ENCODE data around the gene PLA2G4A. TPM values are rescaled to one million over a fixed set of nuclear protein-coding genes. Genes with fewer than 3 reads are reported as not detected.

The PLA2G4A gene
- total and polyA plus RNA-seq, 9 donors: 1.7 to 19.0 (median 9.0) TPM

DNA sequence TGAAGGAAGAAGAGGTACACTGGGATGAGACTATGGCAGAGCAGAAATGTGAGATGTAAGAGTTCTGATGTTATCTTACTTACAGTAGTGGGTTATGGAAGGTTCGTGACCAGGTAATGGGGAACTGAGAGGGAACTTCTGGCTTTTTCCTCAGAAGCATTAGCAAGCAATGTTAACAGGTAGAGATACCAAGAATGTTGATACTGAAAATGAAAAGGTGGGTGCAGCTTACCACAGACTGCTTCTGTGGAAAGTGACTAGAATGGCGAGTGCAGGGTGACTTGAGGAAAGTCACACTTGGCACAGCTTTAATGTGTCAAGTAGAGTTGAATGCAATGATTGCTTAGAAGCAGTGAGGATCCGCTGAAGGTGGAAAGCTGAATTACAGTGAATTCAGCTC lies 70.8 kb downstream of the PLA2G4A start:
- TF ChIP-seq POLR2A (IDR thresholded peaks at IDR 0.05): no peak
- TF ChIP-seq EP300 (IDR thresholded peaks at IDR 0.05): no peak
- TF ChIP-seq, protein P1, sequence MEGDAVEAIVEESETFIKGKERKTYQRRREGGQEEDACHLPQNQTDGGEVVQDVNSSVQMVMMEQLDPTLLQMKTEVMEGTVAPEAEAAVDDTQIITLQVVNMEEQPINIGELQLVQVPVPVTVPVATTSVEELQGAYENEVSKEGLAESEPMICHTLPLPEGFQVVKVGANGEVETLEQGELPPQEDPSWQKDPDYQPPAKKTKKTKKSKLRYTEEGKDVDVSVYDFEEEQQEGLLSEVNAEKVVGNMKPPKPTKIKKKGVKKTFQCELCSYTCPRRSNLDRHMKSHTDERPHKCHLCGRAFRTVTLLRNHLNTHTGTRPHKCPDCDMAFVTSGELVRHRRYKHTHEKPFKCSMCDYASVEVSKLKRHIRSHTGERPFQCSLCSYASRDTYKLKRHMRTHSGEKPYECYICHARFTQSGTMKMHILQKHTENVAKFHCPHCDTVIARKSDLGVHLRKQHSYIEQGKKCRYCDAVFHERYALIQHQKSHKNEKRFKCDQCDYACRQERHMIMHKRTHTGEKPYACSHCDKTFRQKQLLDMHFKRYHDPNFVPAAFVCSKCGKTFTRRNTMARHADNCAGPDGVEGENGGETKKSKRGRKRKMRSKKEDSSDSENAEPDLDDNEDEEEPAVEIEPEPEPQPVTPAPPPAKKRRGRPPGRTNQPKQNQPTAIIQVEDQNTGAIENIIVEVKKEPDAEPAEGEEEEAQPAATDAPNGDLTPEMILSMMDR (IDR thresholded peaks at IDR 0.05): no peak
- intact Hi-C loops (cut with DNase I): no loop called here
- Histone ChIP-seq H3K9me3 (no peaks in the 10 kb centered on the region), H3K27ac (no peak overlapping the region), H3K27me3 (no peaks in the 10 kb centered on the region), H3K4me3 (no peak overlapping the region), H3K36me3 (no peaks in the 10 kb centered on the region), H3K4me1 (ENCODE audit: insufficient read depth) (no peaks in the 10 kb centered on the region)
- no peak for DNase-seq
- 89 to 95% (median 92%) methylated on average over 3 of the region's 3 CpGs for WGBS, 3 donors

DNA sequence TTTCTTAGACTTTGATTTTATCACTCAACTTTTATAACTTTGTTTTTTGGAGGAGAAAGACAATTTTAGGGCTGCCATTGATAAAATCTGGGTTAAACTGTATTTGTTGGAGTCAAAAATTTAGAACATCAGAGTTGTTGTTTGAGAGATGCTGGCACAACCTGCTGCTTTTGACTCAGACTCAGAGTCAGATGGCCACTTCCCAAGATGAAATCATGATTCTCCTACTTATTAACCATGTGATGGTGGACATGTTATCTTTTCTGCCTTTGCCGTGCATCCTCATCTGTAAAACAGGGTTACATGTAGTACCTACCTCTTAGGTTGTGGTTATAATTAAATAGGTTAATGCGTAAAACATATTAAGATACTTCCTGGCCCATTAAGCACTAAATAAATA lies 71.2 kb downstream of the PLA2G4A start:
- 87 to 95% (median 93%) methylated on average over 2 of the region's 2 CpGs for WGBS, 3 donors
- intact Hi-C loops (cut with DNase I): no loop called here
- TF ChIP-seq POLR2A (IDR thresholded peaks at IDR 0.05): no peak

DNA sequence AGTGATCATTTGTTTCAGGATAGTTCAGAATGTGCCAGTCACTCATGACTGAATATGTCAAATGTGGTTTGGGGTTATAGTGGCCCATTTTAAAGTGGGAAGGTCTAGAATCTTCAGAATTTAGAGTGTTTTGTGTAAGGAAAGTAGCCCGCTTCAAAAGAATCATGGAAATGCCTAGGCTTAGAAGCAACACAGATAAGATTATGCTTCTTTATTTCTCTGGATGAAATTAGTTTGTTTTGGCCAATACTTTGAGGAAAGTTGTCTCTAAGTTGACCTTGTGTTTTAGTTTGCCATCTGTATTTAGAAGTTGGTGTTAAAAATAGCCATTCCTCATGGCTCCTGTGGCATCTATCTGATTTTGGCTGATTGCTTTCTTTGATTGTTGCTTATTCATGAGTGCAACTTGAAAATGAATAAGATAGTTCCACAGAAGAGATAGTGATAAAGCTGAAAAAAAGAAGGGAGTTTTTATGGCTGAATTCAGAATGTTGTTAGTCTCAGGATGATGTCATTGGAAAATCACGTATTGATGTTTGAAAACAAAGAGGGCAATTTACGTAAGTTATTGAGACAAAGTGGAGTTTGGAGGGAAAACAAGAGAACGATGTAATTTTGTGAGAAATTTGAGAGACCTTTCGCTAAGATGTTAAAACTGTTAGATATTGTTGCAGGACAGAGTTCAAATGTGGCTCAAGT lies 71.9 kb downstream of the PLA2G4A start:
- WGBS, 3 donors: 51 to 74% (median 68%) methylated on average over 5 of the region's 5 CpGs
- TF ChIP-seq POLR2A (IDR thresholded peaks at IDR 0.05): no peak
- TF ChIP-seq EP300 (IDR thresholded peaks at IDR 0.05): no peak
- TF ChIP-seq, protein P1 (IDR thresholded peaks at IDR 0.05): no peak
- H3K27ac ChIP-seq: no peak overlapping the region

More for the DNA sequence above, 71.2 kb downstream of the PLA2G4A start:
- Histone ChIP-seq H3K27me3 (no peaks in the 10 kb centered on the region), H3K36me3 (no peaks in the 10 kb centered on the region), H3K9me3 (no peaks in the 10 kb centered on the region), H3K27ac (no peak overlapping the region), H3K4me3 (no peak overlapping the region), H3K4me1 (ENCODE audit: insufficient read depth) (no peaks in the 10 kb centered on the region)
- no peak for DNase-seq

DNA sequence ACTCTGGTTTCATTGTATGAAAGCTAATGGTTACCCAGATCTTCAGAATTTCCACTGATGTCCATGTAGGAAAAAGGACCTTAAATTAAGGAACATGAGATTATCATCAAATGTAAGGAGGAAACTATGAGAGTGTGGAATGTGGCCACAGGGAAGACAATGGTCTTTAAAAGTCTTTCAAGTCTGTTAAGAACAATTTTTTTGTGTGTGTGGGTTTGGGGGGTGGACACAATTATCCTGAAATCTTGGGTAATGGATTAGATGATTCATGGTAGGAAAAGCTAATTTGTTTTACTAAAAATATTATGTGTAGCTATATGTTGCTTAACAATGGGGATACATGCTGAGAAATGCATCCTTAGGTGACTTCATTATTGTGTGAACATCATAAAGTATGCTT lies 72.9 kb downstream of the PLA2G4A start:
- Histone ChIP-seq H3K4me3 (no peak overlapping the region), H3K4me1 (ENCODE audit: insufficient read depth) (no peaks in the 10 kb centered on the region), H3K9me3 (no peaks in the 10 kb centered on the region), H3K27ac (no peak overlapping the region), H3K36me3 (no peaks in the 10 kb centered on the region), H3K27me3 (no peaks in the 10 kb centered on the region)
- DNase-seq: no peak
- intact Hi-C loops (cut with DNase I): no loop called here
- no peak for TF ChIP-seq EP300 (IDR thresholded peaks at IDR 0.05)
- TF ChIP-seq, protein P1 (IDR thresholded peaks at IDR 0.05): no peak
- TF ChIP-seq POLR2A (IDR thresholded peaks at IDR 0.05): no peak

More for the DNA sequence above, 71.9 kb downstream of the PLA2G4A start:
- H3K36me3 ChIP-seq: no peaks in the 10 kb centered on the region
- H3K27me3 ChIP-seq: no peaks in the 10 kb centered on the region
- no peaks in the 10 kb centered on the region for H3K9me3 ChIP-seq
- H3K4me3 ChIP-seq: no peak overlapping the region
- no peak for DNase-seq
- no peaks in the 10 kb centered on the region for H3K4me1 ChIP-seq (ENCODE audit: insufficient read depth)
- intact Hi-C loops (cut with DNase I): no loop called here

DNA sequence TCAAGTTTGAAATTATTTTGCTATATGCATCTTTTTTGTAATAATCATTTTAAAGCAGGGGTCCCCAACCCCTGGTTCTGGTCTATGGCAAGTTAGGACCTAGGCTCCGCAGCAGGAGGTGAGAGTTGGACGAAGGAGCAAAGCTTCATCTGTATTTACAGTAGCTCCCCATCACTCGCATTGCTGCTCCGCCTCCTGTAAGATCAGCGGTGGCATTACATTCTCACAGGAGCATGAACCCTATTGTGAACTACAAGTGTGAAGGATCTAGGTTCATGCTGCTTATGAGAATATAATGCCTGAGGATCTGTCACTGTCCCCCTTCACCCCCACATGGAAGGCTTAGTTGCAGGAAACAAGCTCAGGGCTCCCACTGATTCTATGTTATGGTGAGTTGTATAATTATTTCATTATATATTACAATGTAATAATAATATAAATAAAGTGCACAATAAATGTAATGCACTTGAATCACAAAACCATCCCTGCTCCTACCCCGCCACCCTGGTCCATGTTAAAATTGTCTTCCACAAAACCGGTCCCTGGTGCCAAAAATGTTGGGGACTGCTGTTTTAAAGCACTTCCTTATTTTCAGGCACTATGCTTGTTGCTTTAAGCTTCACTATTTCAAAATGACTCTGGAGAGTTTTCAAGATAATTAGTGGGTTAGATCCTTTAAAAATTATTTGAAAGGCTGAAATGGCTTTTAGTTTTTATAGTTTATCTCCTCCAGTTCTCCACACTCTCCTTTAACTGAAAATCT lies 74.8 kb downstream of the PLA2G4A start:
- WGBS, 3 donors: 91 to 93% (median 93%) methylated on average over 7 of the region's 7 CpGs
- intact Hi-C loops (cut with DNase I): no loop called here
- Histone ChIP-seq H3K4me1 (ENCODE audit: insufficient read depth) (no peaks in the 10 kb centered on the region), H3K9me3 (no peaks in the 10 kb centered on the region), H3K27ac (no peak overlapping the region), H3K4me3 (no peak overlapping the region), H3K27me3 (no peaks in the 10 kb centered on the region), H3K36me3 (no peaks in the 10 kb centered on the region)
- DNase-seq: no peak
- TF ChIP-seq POLR2A (IDR thresholded peaks at IDR 0.05): no peak
- TF ChIP-seq, protein P1 (IDR thresholded peaks at IDR 0.05): no peak
- TF ChIP-seq EP300 (IDR thresholded peaks at IDR 0.05): no peak
